CD4-positive, alpha-beta T cell treated with Interleukin-17A for 4 hours (primary cell): ENCODE results near the gene BRME1.
A peak's percentile ranks its signal among the peaks of the same experiment; 100 is the strongest.
"Not testable (repeated sequence)": the region's sequence is repeated elsewhere in the genome, so short reads cannot be mapped to it uniquely, and the experiment has no call there.

ENCODE experiments used
- DNase-seq: peaks from one replicate; pipeline ENCODE4 v3.0.0-alpha.2; 2020; ENCODE audit warnings: mixed read lengths

BRME1 gene

GRCh38 chr19:13864667-13865570 lies 41.0 kb downstream of the BRME1 start:
- DNase-seq: no peak

GRCh38 chr19:13864046-13864666 lies 41.8 kb downstream of the BRME1 start:
- no peak for DNase-seq

- DNase-seq: peak; percentile 90
These were observed 44.0 kb downstream of the BRME1 start for GRCh38 chr19:13861714-13862531.

GRCh38 chr19:13861392-13861713 lies 44.6 kb downstream of the BRME1 start:
- DNase-seq: peak; percentile 42

GRCh38 chr19:13860679-13861391 lies 45.1 kb downstream of the BRME1 start:
- no peak for DNase-seq

GRCh38 chr19:13859361-13859880 lies 46.5 kb downstream of the BRME1 start:
- DNase-seq: no peak

GRCh38 chr19:13856497-13856896 lies 49.4 kb downstream of the BRME1 start:
- no peak for DNase-seq

- DNase-seq: not testable (repeated sequence)
These were observed 53.7 kb downstream of the BRME1 start for GRCh38 chr19:13852171-13852707.

GRCh38 chr19:13851734-13852114 lies 54.2 kb downstream of the BRME1 start:
- DNase-seq: not testable (repeated sequence)

GRCh38 chr19:13850910-13851733 lies 54.8 kb downstream of the BRME1 start:
- DNase-seq: peak; percentile 87

- peak; percentile 80 for DNase-seq
These were observed 55.7 kb downstream of the BRME1 start for GRCh38 chr19:13849991-13850909.

GRCh38 chr19:13848798-13849676 lies 56.9 kb downstream of the BRME1 start:
- no peak for DNase-seq

- DNase-seq: no peak
These were observed 57.6 kb downstream of the BRME1 start for GRCh38 chr19:13848340-13848677.

GRCh38 chr19:13847407-13848339 lies 58.2 kb downstream of the BRME1 start:
- peak; percentile 88 for DNase-seq

GRCh38 chr19:13846557-13847406 lies 59.1 kb downstream of the BRME1 start:
- DNase-seq: peak; percentile 94

GRCh38 chr19:13844130-13844631 lies 61.7 kb downstream of the BRME1 start:
- no peak for DNase-seq
